ENCODE measurements around the gene SMIM27.
"Not testable (repeated sequence)": the region's sequence is repeated elsewhere in the genome, so short reads cannot be mapped to it uniquely, and the experiment has no call there.

The SMIM27 gene

GRCh38 chr9:32596936-32597335 is 44.8 kb downstream of the SMIM27 start:
- TF ChIP-seq, protein P1, sequence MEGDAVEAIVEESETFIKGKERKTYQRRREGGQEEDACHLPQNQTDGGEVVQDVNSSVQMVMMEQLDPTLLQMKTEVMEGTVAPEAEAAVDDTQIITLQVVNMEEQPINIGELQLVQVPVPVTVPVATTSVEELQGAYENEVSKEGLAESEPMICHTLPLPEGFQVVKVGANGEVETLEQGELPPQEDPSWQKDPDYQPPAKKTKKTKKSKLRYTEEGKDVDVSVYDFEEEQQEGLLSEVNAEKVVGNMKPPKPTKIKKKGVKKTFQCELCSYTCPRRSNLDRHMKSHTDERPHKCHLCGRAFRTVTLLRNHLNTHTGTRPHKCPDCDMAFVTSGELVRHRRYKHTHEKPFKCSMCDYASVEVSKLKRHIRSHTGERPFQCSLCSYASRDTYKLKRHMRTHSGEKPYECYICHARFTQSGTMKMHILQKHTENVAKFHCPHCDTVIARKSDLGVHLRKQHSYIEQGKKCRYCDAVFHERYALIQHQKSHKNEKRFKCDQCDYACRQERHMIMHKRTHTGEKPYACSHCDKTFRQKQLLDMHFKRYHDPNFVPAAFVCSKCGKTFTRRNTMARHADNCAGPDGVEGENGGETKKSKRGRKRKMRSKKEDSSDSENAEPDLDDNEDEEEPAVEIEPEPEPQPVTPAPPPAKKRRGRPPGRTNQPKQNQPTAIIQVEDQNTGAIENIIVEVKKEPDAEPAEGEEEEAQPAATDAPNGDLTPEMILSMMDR (IDR thresholded peaks at IDR 0.05; ENCODE audit: low read depth, low read length), result no peak
- no peaks in the 10 kb centered on the region for H3K79me2 ChIP-seq (ENCODE audit: low read length)
- H3K36me3 ChIP-seq (replicated peaks; ENCODE audit: low read depth, low read length), result no peaks in the 10 kb centered on the region
- H3K9me3 ChIP-seq (ENCODE audit: insufficient read depth, low read length), result no peaks in the 10 kb centered on the region
- no peak overlapping the region for H3K4me2 ChIP-seq (ENCODE audit: low read length)
- H3K4me1 ChIP-seq (ENCODE audit: low read length), result peaks cover 35% of the 10 kb centered on the region
- no peak overlapping the region for H3K4me3 ChIP-seq (ENCODE audit: low read length)
- no peak overlapping the region for H2AFZ ChIP-seq (ENCODE audit: low read depth, low read length)
- H3K27me3 ChIP-seq (ENCODE audit: low read depth, low read length), result no peaks in the 10 kb centered on the region
- H3K27ac ChIP-seq (ENCODE audit: low read length), result no peak overlapping the region
- no peaks in the 10 kb centered on the region for H4K20me1 ChIP-seq (ENCODE audit: insufficient read depth, low read length)
- no peak overlapping the region for H3K9ac ChIP-seq (ENCODE audit: low read length)

- H3K4me2 ChIP-seq (ENCODE audit: low read length); H2AFZ ChIP-seq (ENCODE audit: low read depth, low read length); H3K9ac ChIP-seq (ENCODE audit: low read length); H3K27me3 ChIP-seq (ENCODE audit: low read depth, low read length); H3K27ac ChIP-seq (ENCODE audit: low read length); H3K9me3 ChIP-seq (ENCODE audit: insufficient read depth, low read length); H3K4me3 ChIP-seq (ENCODE audit: low read length); H4K20me1 ChIP-seq (ENCODE audit: insufficient read depth, low read length); H3K36me3 ChIP-seq (replicated peaks; ENCODE audit: low read depth, low read length); H3K79me2 ChIP-seq (ENCODE audit: low read length): not testable (repeated sequence)
- H3K4me1 ChIP-seq (ENCODE audit: low read length), result peaks cover 55% of the 10 kb centered on the region
Measured at GRCh38 chr9:32599021-32599420, 46.9 kb downstream of the SMIM27 start.
